WERI-Rb-1 (cell line): ENCODE data around the gene THUMPD2.

Source experiments
- DNase-seq: peaks from one replicate; pipeline ENCODE4 v3.0.0-alpha.2; 2020
- H3K27ac ChIP-seq: fragments of 250-450 bp; sonication (Bioruptor Pico); 2 replicates; pipeline ENCODE4 v1.5.1; 2020; ENCODE audit warnings: mild to moderate bottlenecking, moderate library complexity
- H3K27me3 ChIP-seq: fragments of 250-450 bp; sonication (Bioruptor Pico); 2 replicates; pipeline ENCODE4 v1.5.1; 2021; ENCODE audit warnings: mild to moderate bottlenecking, low read depth, moderate library complexity; ENCODE audit not compliant: insufficient read depth, severe bottlenecking
- H3K36me3 ChIP-seq: fragments of 250-450 bp; sonication (Bioruptor Pico); 2 replicates; pipeline ENCODE4 v1.5.1; 2020; ENCODE audit warnings: mild to moderate bottlenecking, moderate library complexity
- H3K4me3 ChIP-seq: 2 replicates; pipeline ENCODE4 v1.5.1; 2011; ENCODE audit warnings: low read depth, mild to moderate bottlenecking, control low read depth, low read length
- H3K9me3 ChIP-seq: fragments of 250-450 bp; sonication (Bioruptor Pico); 2 replicates; pipeline ENCODE4 v1.5.1; 2021; ENCODE audit warnings: mild to moderate bottlenecking, moderate library complexity; ENCODE audit not compliant: severe bottlenecking
- CTCF ChIP-seq: IDR thresholded peaks from 2 replicates; pipeline ENCODE4 v1.5.1; 2011; ENCODE audit warnings: low read depth, mild to moderate bottlenecking, control low read depth, inconsistent platforms, low read length

Gene THUMPD2

GRCh38 chr2:39717067-39717466 is 62.0 kb downstream of the THUMPD2 start:
- DNase-seq, result no peak
- Histone ChIP-seq H3K36me3 (no peaks in the 10 kb centered on the region), H3K27ac (no peak overlapping the region), H3K4me3 (no peak overlapping the region), H3K27me3 (no peaks in the 10 kb centered on the region), H3K9me3 (no peaks in the 10 kb centered on the region)
- TF ChIP-seq CTCF, result no peak

- Histone ChIP-seq H3K27me3 (no peaks in the 10 kb centered on the region), H3K4me3 (no peak overlapping the region), H3K9me3 (no peaks in the 10 kb centered on the region), H3K36me3 (no peaks in the 10 kb centered on the region), H3K27ac (no peak overlapping the region)
- TF ChIP-seq CTCF, result no peak
- no peak for DNase-seq
These were observed 63.2 kb downstream of the THUMPD2 start for GRCh38 chr2:39715822-39716221.

GRCh38 chr2:39715095-39715494 is 64.0 kb downstream of the THUMPD2 start:
- Histone ChIP-seq H3K36me3 (no peaks in the 10 kb centered on the region), H3K27ac (no peak overlapping the region), H3K4me3 (no peak overlapping the region), H3K27me3 (no peaks in the 10 kb centered on the region), H3K9me3 (no peaks in the 10 kb centered on the region)
- DNase-seq, result no peak
- no peak for TF ChIP-seq CTCF

GRCh38 chr2:39712953-39713352 is 66.1 kb downstream of the THUMPD2 start:
- no peak for TF ChIP-seq CTCF
- H3K36me3 ChIP-seq, result no peaks in the 10 kb centered on the region
- no peaks in the 10 kb centered on the region for H3K9me3 ChIP-seq
- no peak overlapping the region for H3K27ac ChIP-seq
- no peak overlapping the region for H3K4me3 ChIP-seq
- no peak for DNase-seq
- H3K27me3 ChIP-seq, result no peaks in the 10 kb centered on the region

DNA sequence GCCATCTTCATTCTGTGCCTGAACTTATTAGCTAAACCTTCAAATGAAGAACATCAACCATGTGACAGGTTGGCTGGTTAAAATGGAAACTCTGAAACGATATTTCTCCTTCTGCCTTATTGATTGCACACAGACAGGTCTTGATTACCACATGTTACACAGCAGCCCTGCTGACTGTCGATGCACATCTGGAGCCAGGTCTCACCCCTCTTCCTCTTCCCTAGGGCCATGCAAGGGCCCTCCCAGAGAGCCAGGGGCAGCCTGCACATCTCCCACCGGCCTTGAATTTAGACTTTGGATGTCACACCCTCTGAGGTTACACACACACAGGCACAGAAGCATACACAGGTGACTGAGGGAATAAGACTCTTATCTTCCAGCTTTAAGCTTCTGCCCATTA is 68.3 kb downstream of the THUMPD2 start:
- Histone ChIP-seq H3K9me3 (no peaks in the 10 kb centered on the region), H3K27ac (no peak overlapping the region), H3K36me3 (no peaks in the 10 kb centered on the region), H3K4me3 (no peak overlapping the region), H3K27me3 (no peaks in the 10 kb centered on the region)
- no peak for TF ChIP-seq CTCF
- no peak for DNase-seq

DNA sequence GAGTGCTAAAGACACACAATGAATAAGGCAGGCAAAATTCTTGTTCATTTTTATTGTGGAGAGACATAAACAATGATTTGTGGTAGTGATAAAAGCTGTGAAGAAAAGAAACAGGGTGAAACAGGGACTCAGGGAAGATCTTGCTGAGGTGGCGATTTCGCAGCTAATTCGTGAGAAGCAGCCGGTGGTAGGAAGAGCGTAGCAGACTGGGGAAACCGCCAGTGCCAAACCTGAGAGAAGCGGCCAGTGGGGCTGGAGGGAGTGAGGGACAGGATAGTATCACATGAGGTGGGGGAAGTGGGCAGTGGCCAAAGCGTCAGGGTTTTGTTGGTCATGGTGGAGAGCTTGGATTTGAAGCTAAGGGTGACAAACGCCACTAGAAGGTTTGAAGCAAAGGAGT is 71.1 kb downstream of the THUMPD2 start:
- Histone ChIP-seq H3K4me3 (no peak overlapping the region), H3K27ac (no peak overlapping the region), H3K36me3 (no peaks in the 10 kb centered on the region), H3K27me3 (no peaks in the 10 kb centered on the region), H3K9me3 (no peaks in the 10 kb centered on the region)
- no peak for DNase-seq
- no peak for TF ChIP-seq CTCF
